Sciatic nerve (tissue), 2 donors: ENCODE measurements around the gene CORIN. TPM values are rescaled to one million over a fixed set of nuclear protein-coding genes. Genes with fewer than 3 reads are reported as not detected.
"Not testable (repeated sequence)": the region's sequence is repeated elsewhere in the genome, so short reads cannot be mapped to it uniquely, and the experiment has no call there.

Experiments used
- ATAC-seq: fragments of 200-7000 bp; cut with Tn5 transposase; one replicate; pipeline ENCODE4 v1.9.1; 2020; ENCODE audit warnings: mild to moderate bottlenecking, moderate library complexity
- DNase-seq: peaks from one replicate; pipeline ENCODE4 v3.0.0-alpha.2; 2020; ENCODE audit warnings: low spot score
- intact Hi-C: fragments of 100-400 bp; cut with DNase I; formaldehyde crosslinking; loops from one replicate; pipeline ENCODE4 v1.14.2; 2022
- total RNA-seq: library from RNA; stranded (reverse); fragmentation: NEBNext Ultra II Directional; extraction: Animal tissue kit (Norgen Biotek cat#: 25700); gene quantifications from one replicate; pipeline ENCODE4 v1.2.1, GENCODE V29; 2021
- donor health status: DM: no; HTN: no; CAD: no.
- donor health status: DM: no; HTN: no; CAD: no.

Gene CORIN
- total RNA-seq, 1 donor from 2014 or later: 0.36 TPM

- intact Hi-C loops: no loop called here
- DNase-seq: no peak
- ATAC-seq: no peak
These were observed 101.3 kb downstream of the CORIN start for GRCh38 chr4:47736555-47736954.

- ATAC-seq: no peak
- no peak for DNase-seq
- intact Hi-C loops: no loop called here
These were observed 101.7 kb downstream of the CORIN start for GRCh38 chr4:47736146-47736545.

GRCh38 chr4:47733302-47734175, 104.3 kb downstream of the CORIN start:
- intact Hi-C loops: no loop called here
- ATAC-seq (no peak), DNase-seq (no peak)

- DNase-seq: no peak
- intact Hi-C loops: no loop called here
These were observed 106.7 kb downstream of the CORIN start for GRCh38 chr4:47731182-47731581.

GRCh38 chr4:47729131-47729680, 108.7 kb downstream of the CORIN start:
- DNase-seq: no peak
- intact Hi-C loops: no loop called here
- ATAC-seq: no peak

More at GRCh38 chr4:47731182-47731581, 106.7 kb downstream of the CORIN start:
- ATAC-seq: no peak

- ATAC-seq (no peak), DNase-seq (no peak)
- intact Hi-C loops: no loop called here
These were observed 115.8 kb downstream of the CORIN start for GRCh38 chr4:47721892-47722575.

GRCh38 chr4:47721485-47721884, 116.4 kb downstream of the CORIN start:
- ATAC-seq: no peak
- no peak for DNase-seq
- intact Hi-C loops: no loop called here

- no peak for ATAC-seq
- no peak for DNase-seq
- intact Hi-C loops: no loop called here
These were observed 117.1 kb downstream of the CORIN start for GRCh38 chr4:47720787-47721186.

- intact Hi-C loops: no loop called here
- DNase-seq (no peak), ATAC-seq (no peak)
These were observed 118.3 kb downstream of the CORIN start for GRCh38 chr4:47719576-47719975.

GRCh38 chr4:47718696-47719095, 119.2 kb downstream of the CORIN start:
- DNase-seq: no peak
- intact Hi-C loops: no loop called here
- no peak for ATAC-seq

- intact Hi-C loops: no loop called here
- ATAC-seq (no peak), DNase-seq (no peak)
These were observed 120.7 kb downstream of the CORIN start for GRCh38 chr4:47717188-47717587.

- ATAC-seq (no peak), DNase-seq (no peak)
These were observed 122.0 kb downstream of the CORIN start for GRCh38 chr4:47715716-47716416.

GRCh38 chr4:47714269-47714668, 123.6 kb downstream of the CORIN start:
- intact Hi-C loops: no loop called here
- DNase-seq (no peak), ATAC-seq (no peak)

More at GRCh38 chr4:47715716-47716416, 122.0 kb downstream of the CORIN start:
- intact Hi-C loops: no loop called here

- DNase-seq (no peak), ATAC-seq (no peak)
- intact Hi-C loops: no loop called here
These were observed 124.6 kb downstream of the CORIN start for GRCh38 chr4:47713129-47713834.

- DNase-seq: no peak
- intact Hi-C loops: no loop called here
- no peak for ATAC-seq
These were observed 126.2 kb downstream of the CORIN start for GRCh38 chr4:47711646-47712045.

- no peak for ATAC-seq
- no peak for DNase-seq
- intact Hi-C loops: no loop called here
These were observed 126.7 kb downstream of the CORIN start for GRCh38 chr4:47711183-47711582.

- DNase-seq, intact Hi-C loops, ATAC-seq: not testable (repeated sequence)
These were observed 131.5 kb downstream of the CORIN start for GRCh38 chr4:47706352-47706751.

- DNase-seq (no peak), ATAC-seq (no peak)
- intact Hi-C loops: no loop called here
These were observed 132.4 kb downstream of the CORIN start for GRCh38 chr4:47705326-47705981.
